ENCODE measurements around the gene IGDCC3.

- TF ChIP-seq POLR2A (IDR thresholded peaks at IDR 0.05): no peak
- TF ChIP-seq, protein P1, sequence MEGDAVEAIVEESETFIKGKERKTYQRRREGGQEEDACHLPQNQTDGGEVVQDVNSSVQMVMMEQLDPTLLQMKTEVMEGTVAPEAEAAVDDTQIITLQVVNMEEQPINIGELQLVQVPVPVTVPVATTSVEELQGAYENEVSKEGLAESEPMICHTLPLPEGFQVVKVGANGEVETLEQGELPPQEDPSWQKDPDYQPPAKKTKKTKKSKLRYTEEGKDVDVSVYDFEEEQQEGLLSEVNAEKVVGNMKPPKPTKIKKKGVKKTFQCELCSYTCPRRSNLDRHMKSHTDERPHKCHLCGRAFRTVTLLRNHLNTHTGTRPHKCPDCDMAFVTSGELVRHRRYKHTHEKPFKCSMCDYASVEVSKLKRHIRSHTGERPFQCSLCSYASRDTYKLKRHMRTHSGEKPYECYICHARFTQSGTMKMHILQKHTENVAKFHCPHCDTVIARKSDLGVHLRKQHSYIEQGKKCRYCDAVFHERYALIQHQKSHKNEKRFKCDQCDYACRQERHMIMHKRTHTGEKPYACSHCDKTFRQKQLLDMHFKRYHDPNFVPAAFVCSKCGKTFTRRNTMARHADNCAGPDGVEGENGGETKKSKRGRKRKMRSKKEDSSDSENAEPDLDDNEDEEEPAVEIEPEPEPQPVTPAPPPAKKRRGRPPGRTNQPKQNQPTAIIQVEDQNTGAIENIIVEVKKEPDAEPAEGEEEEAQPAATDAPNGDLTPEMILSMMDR (IDR thresholded peaks at IDR 0.05): no peak
- no peak for TF ChIP-seq EP300 (IDR thresholded peaks at IDR 0.05)
- TF ChIP-seq POLR2AphosphoS5 (IDR thresholded peaks at IDR 0.05): no peak
Observed at GRCh38 chr15:65300924-65301441, 76.8 kb downstream of the IGDCC3 start.

All from upper lobe of left lung (tissue), 4 donors.